PFSK-1 (cell line): ENCODE measurements around the gene SLC18A2.

Experiments used
- POLR2AphosphoS5 ChIP-seq: IDR thresholded peaks from 2 replicates; pipeline ENCODE4 v1.6.1; 2012; ENCODE audit warnings: low read depth, mild to moderate bottlenecking, control low read depth, low read length, moderate library complexity
- REST ChIP-seq, 2 experiments: IDR thresholded peaks; 2 replicates each; pipeline versions ENCODE4 v1.6.1 to v1.8.0; 2011 to 2012; ENCODE audit warnings: low read depth in 2 of 2, low read length in 2 of 2, control low read depth in 1 of 2, inconsistent platforms in 1 of 2, mild to moderate bottlenecking in 1 of 2, moderate library complexity in 1 of 2; ENCODE audit not compliant: insufficient read depth in 1 of 2
- SIN3A ChIP-seq: IDR thresholded peaks from 2 replicates; pipeline ENCODE4 v1.6.1; 2012; ENCODE audit warnings: mild to moderate bottlenecking, low read length, moderate library complexity, borderline replicate concordance; ENCODE audit not compliant: insufficient read depth
- TAF1 ChIP-seq: IDR thresholded peaks from 2 replicates; pipeline ENCODE4 v1.6.1; 2012; ENCODE audit warnings: low read length, control low read depth, borderline replicate concordance; ENCODE audit not compliant: insufficient read depth

DNA sequence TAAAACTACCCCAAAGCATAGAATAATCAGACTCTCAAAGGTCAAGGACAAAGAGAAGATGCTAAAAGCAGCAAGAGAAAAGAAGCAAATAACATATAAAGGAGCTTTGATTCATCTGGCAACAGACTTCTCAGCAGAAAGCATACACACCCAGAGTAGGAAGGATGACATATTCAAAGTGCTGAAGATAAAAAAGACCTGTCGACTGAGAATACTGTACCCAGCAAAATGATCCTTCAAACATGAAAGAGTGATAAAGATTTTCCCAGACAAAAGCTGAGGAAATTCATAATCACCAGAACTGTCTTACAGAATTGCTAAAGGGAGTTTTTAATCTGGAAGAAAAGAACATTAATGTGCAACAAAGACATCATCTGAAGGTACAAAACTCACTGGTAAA is 28.7 kb upstream of the SLC18A2 start:
- no peak for TF ChIP-seq TAF1
- no peak for TF ChIP-seq POLR2AphosphoS5
- no peak for TF ChIP-seq REST (IDR thresholded peaks at IDR 0.05; ENCODE audit: insufficient read depth in 1 of 2, low read depth in 2 of 2, low read length in 2 of 2)
- TF ChIP-seq SIN3A: no peak
